ENCODE data around the gene LGI2.
"Not testable (repeated sequence)": the region's sequence is repeated elsewhere in the genome, so short reads cannot be mapped to it uniquely, and the experiment has no call there.

LGI2 gene

DNA sequence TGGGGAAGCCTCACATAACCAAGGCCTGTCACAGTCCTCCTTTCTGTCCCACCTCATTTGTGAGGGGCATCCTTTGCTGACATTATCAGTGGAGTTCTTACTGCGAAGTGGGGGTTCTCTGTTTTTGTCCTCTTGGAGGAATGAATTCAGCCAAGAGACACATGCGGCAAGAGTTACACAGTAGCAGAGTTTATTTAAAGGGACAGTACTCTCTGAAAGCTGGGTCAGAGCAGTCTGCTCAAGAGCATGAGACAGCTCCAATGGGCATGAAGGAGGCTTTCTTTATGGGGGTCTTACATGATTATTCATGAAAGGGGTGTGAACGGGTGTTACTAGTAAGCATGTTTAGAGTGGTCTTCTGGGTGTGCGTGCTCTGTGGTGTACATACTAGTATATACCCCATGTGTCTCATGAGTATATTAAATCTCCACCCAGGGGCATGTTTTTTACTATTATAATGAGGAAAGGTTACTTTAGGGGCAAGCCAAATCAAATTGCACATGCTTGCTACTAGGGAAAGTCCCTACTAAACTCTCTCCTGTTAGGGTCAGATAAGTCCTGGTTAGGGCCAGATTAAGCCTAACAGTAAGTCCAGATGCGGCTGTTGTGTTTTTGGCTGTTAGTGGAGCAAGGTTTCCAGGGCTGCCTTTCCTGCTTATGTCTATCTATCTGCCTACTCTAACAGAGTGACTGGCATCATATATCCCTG, 19.8 kb upstream of the LGI2 start:
- no peak for DNase-seq (ENCODE audit: low spot score)

DNA sequence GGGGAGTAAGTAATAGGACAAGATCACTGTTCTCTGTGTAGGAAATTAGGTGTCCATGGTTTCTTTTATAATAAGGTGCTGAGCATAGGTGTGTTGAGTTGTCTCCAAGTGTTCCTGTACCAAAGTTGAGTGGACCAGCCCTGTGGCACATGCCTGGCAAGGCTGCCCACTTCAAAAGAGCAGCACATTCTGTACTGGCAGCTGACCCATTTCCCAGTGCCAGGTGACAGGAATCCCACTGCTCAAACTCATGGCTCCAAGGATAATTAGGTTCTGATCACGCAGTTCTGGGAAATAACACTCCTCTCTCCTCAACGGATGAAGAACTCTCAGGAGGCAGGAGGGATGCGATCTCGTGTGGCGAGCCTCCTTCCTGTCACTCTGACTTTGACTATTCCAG, 12.8 kb upstream of the LGI2 start:
- DNase-seq (ENCODE audit: low spot score), result no peak

DNA sequence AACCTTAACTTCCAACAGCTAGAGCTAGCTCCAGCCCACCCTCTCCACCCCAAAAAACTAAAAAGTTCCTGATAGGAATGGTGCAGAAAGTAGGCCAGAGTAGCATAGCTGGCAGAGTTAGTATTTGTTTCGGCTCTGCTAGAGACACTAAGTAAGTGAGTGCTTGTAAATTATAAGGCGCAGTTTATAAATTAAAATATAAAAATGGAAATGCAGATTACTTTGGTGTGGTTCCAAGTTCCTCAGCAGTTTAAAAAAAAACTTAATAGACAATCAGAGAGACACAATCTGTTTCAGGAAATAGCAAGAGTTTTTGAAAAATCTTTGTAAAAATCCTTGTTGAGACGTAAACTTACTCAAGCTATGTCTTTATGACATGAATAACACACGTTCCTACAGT, 2.8 kb upstream of the LGI2 start:
- no peak for DNase-seq (ENCODE audit: low spot score)

DNA sequence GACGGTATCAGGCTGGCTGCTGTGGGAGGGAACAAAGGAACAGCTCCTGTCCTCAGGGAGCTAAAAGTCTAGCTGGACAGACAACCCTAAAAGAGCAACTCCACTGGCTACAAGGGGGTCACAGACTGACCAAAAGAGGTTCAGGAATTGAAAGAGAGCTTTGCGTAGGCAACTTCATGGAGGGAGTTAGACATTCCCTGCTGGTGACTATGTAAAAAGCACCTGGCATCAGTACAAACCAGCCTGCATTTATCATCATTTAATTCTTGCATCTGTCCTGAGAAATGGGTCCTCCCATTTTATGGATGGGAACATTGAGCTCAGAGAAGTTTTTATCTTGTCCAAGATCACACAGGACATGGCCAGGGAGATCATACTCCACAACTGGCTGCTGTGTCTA, 1.4 kb upstream of the LGI2 start:
- peak; percentile 20 for DNase-seq (ENCODE audit: low spot score)

DNA sequence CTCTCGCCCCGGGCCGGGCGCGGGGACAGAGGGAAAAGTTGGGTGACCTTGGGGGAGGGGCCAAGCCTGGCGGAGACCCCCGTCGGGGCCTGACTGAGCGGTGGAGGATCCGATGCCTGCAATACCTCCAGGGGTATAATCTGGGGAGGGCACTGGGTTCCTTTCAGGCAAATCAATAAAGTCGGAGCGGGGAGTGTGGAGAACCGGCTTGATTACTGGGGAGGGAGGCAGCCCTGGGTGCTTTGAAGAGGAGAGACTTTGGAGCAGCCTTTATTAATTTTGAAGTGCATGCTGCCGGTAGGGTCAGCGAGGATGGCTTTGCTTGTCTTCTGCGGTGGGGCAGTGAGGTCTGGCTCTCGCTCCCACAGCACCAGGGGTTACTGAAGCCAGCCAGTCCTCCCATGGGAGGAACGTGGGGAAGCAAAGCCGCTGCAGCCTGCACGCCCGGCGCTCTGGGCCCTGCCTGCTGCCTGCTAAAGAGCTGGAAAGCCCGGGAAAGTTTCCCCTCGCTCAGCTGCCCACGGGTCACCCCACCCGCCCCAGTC, 403 bp upstream of the LGI2 start:
- DNase-seq (ENCODE audit: low spot score), result peak; percentile 17

DNA sequence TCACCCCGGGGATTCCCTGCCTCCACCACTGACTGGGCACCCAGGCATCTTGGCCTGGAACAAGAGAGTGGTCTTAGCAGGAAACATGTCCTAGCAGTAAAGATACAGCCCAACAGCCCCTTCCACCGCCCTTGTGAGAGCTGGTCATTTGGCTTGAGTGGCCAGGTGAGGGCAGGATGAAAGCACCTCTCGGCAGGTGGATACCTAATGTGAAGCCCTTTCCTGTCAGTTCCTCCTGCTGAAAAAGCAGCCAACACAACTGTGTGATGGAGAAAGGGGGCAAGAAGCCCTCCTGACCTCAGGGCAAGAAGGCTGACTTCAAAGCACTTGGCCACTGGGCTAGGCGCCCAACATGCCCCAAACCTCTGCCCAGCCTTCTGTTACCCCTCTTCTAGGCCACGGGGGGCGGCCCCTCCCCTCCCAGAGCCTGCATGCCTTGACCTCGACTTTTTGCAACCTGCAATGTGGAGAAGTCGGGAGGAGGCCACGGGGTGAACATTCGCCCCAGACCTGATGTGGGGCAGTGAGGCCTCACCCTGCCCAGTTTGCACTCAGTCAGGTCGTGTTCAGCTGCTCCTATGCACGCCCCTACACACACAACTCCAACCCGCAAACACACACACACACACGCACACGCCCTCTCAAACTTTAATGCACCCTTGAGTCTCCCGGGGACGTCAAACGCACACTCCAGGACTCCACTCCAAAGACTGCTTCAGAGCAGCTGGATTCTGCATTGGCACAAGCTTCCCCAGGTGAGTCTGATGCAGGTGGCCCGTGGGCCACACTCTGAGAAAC, 1.1 kb downstream of the LGI2 start:
- DNase-seq (ENCODE audit: low spot score), result no peak

DNA sequence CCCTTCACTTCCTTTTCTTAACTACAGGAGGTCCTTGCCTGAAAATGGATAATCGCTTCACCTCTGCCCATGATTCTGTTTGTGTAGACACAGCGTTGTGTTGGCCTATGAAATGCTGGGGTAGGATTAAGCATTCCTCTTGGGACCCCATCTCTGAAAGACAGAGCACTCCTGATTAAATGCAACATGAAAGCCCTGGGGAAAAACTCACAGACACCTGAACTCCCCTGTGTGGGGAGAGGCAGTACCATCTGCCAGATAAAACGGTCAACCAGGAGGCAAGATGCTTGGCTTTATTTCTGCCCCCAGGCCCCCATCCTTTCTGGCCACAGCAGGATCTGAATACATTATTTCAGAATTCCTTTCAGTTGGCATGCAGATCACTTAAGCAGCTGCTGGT, 1.9 kb downstream of the LGI2 start:
- no peak for DNase-seq (ENCODE audit: low spot score)

DNA sequence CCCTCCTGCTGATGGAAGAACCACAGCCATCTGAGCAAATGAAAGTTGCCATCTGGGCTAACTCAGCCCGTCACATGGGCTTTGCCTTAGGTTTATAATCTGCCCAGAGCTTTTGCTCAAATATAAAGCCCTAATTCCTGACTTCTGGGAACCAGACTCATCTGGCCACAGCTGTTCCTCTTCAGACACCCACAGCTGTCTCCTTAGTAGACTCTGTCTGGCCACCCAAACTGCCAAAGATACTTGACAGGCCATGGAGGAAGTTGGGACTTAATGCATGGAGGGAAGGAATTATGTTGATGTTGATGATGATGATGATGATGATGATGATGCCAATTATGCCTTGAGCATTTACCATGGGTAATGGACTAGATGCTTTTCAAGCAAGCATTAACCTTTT, 8.0 kb downstream of the LGI2 start:
- DNase-seq (ENCODE audit: low spot score), result no peak

DNA sequence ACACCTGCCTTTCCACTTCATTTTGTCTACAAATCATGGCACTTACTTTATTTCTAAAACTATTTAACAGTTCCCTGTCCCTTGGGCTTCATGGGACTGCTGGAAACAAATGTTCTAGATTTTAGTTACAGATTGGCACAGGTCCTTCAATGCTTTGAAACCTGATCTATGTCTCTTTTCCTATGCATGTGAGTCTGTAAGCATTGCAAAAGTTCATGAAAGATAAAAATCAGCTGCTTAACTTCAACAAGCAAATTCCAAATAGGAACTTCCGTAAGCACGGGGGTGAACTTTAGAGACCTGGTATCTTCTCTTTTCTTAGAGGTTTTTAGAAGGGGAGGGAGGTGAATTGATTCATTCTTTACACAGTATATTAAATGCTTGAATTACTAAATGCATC, 9.5 kb downstream of the LGI2 start:
- no peak for DNase-seq (ENCODE audit: low spot score)

DNA sequence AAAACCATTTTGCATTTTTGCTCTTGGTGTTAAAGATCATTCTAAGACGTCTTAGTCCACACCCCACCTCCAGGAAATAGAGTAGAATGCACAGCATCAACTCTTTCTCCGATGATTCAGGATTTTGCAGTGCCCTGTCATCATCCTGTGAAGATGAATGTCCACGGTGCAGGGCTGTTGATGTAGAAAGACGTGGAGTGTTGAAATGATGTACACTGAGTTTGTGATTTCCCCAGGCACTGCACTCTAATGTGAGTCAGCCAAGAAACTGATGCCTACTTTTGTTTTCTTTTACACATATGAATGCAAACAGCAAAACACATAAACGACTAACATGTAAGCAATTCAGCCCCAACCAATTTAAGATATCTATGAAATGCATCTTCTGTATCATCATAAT, 10.5 kb downstream of the LGI2 start:
- peak; percentile 56 for DNase-seq (ENCODE audit: low spot score)

DNA sequence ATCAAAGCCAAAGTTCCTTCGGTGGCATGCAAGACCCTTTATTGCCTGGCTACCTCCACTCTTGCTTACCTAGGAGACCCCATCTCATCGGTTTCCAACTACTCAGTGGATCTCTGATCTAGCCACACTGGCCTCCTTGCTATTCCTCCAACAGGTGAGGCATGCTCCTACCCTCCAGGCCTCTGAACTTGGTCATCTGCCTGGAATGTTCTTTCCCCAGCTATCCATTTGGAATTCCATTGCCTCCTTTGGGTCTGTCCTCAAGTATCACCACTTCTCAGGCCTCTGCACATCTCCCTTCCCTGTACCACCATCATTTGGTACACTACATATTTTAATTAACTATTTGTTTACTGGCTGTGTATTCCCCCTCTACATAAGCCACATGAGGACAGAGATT, 11.2 kb downstream of the LGI2 start:
- DNase-seq (ENCODE audit: low spot score), result no peak

DNA sequence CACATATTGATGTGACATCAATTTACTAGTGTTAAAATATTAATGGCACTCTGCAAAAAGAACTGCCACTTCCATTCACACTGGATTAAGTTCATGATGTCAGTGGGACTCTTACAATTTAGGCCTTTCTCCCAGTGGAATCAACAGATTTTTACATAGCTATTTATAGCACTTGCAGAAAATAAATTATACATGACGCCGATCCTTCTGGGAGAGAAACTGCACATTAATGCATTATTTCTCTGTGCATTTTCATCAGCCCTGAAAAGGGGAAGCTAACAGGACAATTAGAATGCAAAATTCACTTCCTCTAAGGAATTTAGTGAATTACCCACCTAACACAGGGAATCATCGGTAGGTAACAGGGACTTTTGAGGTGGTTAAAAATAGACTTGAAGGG, 15.7 kb downstream of the LGI2 start:
- DNase-seq (ENCODE audit: low spot score), result no peak

DNA sequence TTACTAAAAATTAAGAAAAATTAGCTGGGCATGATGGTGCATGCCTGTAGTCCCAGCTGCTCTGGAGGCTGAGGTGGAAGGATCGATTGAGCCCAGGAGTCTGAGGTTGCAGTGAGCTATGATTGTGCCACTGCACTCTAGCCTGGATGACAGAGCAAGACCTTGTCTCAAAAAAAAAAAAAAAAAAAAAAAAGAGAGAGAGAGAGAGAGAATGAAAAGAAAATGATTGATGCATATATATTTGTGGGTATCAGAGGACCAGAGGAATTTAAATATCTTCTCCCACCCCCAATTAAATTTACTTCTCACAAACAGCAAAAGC, 16.1 kb downstream of the LGI2 start:
- not testable (repeated sequence) for DNase-seq (ENCODE audit: low spot score)

DNA sequence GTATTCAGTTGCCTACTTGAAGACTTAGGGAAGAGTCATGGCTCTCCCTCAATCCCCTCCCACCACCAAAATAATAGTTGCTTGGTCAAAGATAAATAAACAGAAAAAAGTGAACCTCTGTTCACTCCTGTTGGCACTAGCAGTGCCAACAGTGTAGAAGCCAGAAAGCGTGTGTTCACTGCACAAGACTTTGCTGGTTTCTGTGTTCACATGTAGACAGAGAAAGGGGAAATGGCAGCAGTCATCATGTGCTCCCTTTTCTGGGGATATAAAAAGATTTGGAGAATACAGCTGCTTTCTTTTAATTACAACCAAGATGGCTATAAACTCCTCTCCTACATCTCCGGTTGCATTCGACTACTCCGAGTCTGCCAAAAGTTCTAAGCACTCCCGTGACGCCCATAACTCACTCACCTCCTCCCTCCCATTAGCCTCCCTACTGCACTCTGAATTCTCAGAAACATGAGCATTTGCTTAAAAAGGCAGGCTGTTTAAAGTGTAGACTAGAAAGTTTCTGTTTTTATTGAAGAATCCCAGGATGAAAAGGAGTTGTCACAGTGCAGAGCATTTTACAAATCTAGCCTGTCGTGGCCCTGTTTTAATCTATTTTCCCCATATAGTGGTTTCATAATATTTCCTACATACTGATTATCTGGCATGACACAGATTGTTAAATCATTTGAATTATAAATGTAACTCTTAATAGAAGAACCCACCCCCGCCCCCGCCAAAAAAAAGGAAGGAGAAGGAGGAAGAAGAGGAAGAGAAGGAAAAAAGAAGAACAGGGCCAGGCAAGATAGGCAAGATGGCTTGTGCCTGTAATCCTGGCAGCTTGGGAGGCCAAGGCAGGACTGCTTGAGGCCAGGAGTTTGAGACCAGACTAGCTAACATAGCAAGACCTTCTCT, 16.7 kb downstream of the LGI2 start:
- DNase-seq (ENCODE audit: low spot score), result no peak

DNA sequence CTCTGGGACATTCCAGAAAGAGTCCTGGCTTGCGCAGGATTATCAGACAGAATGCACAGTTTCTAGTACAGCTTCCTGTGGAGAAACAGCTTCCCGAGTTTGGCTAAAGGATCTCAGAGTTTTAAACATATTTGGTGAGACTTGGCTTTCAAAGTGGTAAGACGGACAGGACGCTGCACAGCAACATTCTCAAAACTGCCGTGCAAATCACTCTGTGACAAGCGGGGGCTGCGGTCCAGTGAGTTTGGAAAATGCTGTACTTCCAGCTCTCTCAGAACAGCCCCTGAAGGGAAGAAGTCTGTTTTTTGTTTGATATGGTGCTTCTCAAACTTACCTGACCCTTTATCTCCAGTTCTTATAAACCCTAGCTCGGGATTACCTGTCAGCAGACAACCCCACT, 18.1 kb downstream of the LGI2 start:
- no peak for DNase-seq (ENCODE audit: low spot score)

DNA sequence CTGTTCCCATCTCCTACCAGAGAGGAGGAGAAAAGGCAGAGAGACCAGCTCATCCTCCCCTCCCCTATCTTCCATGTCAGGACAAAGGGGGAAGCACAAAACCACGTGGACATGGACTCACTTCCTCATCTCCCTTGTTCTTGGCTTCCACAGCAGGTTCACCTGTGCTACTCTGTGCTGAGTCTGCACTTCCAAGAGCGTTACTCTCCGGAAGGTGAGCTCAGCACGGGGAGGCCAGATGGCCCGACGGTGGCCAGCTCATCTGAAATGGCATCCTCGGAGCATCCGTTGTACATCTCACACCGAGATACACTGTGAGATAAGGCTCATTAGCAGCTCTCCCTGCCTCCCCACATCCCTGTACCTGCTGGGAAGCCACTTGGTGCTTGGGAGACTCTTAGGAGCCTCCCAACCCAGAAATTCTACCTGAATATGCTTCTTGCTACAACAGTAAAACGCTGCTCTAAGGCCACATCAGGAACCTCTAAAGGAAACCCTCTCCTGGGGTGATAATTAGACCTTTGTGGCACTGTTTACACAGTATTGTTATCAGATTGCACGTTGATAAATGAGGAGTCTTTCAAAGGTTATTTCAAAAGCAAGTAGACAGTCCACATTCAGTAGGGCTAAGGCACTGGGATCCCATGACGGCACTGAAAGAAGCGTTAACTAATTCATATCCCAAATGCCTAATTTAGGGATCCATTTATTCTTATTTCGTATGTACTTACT, 19.4 kb downstream of the LGI2 start:
- no peak for DNase-seq (ENCODE audit: low spot score)

DNA sequence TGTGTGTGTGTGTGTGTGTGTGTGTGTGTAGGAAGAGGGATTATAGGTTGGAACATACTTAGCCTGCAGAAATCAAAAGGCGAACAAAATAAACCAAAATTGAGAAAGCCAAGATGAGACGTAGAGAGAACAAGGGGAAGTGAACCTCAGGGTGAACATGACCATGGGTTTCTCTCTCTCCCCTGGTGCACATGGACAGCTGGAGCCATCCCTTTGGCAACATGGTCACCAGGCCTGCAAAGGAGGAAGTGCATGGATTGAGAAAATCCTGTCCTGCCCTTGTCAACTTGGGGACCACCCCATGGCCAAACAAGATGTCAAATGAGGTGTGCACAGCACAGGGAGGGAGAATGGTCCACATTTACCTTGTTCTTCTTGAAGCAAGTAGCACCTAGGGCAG, 23.1 kb downstream of the LGI2 start:
- DNase-seq (ENCODE audit: low spot score), result no peak

DNA sequence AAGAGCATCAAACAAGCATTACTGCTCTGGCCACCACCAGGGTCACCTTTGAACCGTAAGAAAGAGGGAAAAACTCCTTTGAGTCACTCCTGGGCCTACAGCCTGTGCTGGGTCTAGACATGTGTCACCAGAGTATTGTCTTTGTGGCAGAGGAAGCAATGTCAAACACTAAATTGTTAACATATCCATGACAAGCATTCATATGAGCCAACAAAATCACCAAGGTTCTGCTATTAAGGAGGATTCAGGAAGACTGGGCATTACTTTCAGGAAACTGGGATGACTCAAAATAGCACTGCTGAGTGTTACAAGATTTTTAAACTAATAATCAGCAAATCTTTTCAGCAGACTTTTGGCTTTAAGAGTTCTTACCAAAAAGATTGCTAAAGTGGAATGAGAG, 28.1 kb downstream of the LGI2 start:
- DNase-seq (ENCODE audit: low spot score), result peak; percentile 23

DNA sequence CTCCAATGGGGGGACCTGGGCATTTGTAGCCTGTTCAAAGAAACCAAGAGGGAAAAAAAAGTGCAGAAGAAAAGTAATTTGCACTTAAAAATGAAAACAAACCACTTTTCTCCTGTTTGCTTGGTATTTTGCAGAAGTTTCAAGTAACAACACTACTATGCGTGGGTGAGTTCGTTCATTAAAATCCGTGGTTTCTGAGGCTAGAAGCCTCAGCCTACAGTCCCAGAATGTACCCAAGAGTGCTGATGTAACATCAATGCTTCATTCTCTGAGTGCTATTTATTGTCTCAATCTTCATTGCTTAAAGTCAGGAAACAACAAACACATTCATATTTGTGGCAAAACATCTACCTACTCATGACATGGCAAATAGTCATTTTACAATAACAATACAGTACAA, 29.2 kb downstream of the LGI2 start:
- no peak for DNase-seq (ENCODE audit: low spot score)

DNA sequence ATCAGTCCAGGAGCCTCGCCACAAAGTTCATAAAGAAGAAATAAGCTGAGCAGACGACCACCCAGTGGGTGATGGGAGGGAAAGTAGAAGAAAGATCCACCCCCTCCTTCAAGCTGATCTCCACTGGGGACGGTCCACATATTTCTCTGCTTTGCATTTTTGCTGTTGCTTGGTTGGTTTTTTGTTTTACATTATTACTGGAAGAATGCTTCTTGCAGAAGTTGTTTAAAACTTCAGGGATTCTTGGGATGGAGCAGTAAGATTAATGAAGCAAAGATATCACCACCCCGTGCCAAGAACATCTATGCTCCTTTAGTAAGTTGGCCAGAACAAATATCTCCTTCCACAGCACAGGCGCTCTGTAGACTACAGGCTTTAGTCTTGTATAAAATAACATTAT, 30.1 kb downstream of the LGI2 start:
- DNase-seq (ENCODE audit: low spot score), result no peak

DNA sequence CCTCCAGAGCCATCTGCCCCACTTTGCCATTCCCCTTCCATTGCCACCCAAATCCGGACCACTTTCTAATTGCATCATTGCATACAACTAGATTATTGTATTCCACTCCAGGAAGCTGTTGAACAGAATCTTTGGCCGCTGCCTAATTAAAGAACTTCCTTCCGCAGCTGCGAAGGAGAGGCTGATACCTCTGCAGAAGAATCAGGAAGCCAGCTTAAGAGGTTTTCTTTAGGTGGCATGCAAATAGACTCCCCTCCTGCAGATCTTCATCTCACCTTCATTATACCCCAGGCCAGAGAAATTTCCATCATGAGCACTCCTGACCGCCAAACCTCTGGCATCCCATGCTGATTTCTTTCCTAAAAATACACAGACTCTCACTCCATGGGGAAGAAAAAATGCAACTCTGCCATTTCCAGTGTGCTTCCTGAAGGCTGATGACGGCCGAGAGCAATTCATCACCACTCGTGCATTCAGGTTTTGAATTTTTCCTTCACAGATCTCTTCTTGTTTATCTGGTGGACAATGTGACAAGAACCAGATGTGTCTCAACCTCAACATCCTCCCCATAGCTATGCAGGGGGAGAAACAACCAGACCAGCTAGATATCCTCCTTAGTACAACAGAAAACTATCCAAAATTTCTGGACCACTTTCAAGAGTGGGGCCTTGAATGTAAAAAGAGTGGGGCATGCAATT, 31.2 kb downstream of the LGI2 start:
- DNase-seq (ENCODE audit: low spot score), result no peak

All from AG08395 (cell line).